ENCODE results near the gene STOML1.

Gene STOML1

GRCh38 chr15:73959012-73959581 lies 33.0 kb downstream of the STOML1 start:
- no peak for DNase-seq

GRCh38 chr15:73957785-73958184 lies 34.3 kb downstream of the STOML1 start:
- DNase-seq = no peak

GRCh38 chr15:73957276-73957675 lies 34.8 kb downstream of the STOML1 start:
- DNase-seq = no peak

- no peak for DNase-seq
Measured at GRCh38 chr15:73956743-73957135, 35.4 kb downstream of the STOML1 start.

GRCh38 chr15:73955861-73956742 lies 36.0 kb downstream of the STOML1 start:
- DNase-seq = no peak

- no peak for DNase-seq
Measured at GRCh38 chr15:73955326-73955725, 36.8 kb downstream of the STOML1 start.

GRCh38 chr15:73954188-73955145 lies 37.6 kb downstream of the STOML1 start:
- no peak for DNase-seq

GRCh38 chr15:73952913-73953750 lies 39.0 kb downstream of the STOML1 start:
- no peak for DNase-seq

GRCh38 chr15:73952171-73952912 lies 39.8 kb downstream of the STOML1 start:
- DNase-seq = no peak

GRCh38 chr15:73951601-73952000 lies 40.5 kb downstream of the STOML1 start:
- no peak for DNase-seq

GRCh38 chr15:73950831-73951561 lies 41.1 kb downstream of the STOML1 start:
- DNase-seq = peak; percentile 69 to 76

- DNase-seq = no peak
Measured at GRCh38 chr15:73950479-73950830, 41.6 kb downstream of the STOML1 start.

GRCh38 chr15:73949496-73949895 lies 42.6 kb downstream of the STOML1 start:
- DNase-seq = no peak

- DNase-seq = no peak
Measured at GRCh38 chr15:73948982-73949381, 43.1 kb downstream of the STOML1 start.

GRCh38 chr15:73948396-73948795 lies 43.7 kb downstream of the STOML1 start:
- DNase-seq = no peak

- DNase-seq = no peak
Measured at GRCh38 chr15:73947651-73948050, 44.4 kb downstream of the STOML1 start.

- DNase-seq = no peak
Measured at GRCh38 chr15:73946795-73947370, 45.2 kb downstream of the STOML1 start.

GRCh38 chr15:73946046-73946721 lies 45.9 kb downstream of the STOML1 start:
- no peak for DNase-seq

- no peak for DNase-seq
Measured at GRCh38 chr15:73945130-73945508, 47.0 kb downstream of the STOML1 start.

All from activated CD4-positive, alpha-beta T cell treated with anti-CD3 and anti-CD28 coated beads, Interleukin-2, amount 50 U/mL, for 48 hours (primary cell).